Measurements from ENCODE around the gene GPR27.

- no peak for TF ChIP-seq CTCF (IDR thresholded peaks at IDR 0.05)
- no peak for TF ChIP-seq POLR2A (IDR thresholded peaks at IDR 0.05)
These were observed 38.0 kb downstream of the GPR27 start for GRCh38 chr3:71791634-71792033.
